Measurements from ENCODE around the gene RPA3. TPM values are rescaled to one million over a fixed set of nuclear protein-coding genes. Genes with fewer than 3 reads are reported as not detected.

RPA3 gene
- total and polyA plus RNA-seq, 4 donors, result 22.6 to 40.9 (median 25.8) TPM

DNA sequence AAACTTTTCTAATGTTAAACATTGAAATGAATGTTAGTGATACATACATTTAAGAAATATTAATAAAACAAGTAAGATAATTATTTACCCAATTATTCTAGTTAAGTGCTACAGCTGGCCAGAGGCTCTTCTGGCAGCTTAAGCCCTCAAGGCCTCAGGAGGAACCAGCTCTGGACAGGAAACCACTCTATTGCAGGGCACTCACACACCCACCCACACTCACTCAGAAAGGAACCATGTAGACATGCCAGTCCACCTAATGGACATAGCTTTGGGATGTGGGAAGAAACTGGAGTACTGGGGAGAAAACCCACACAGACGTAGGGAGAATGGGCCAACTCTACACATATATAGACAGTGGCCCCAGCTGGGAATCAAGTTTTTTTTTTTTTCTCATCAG lies 49.7 kb downstream of the RPA3 start:
- Histone ChIP-seq H3K27me3 (ENCODE audit: control insufficient read depth in 3 of 3, insufficient read depth in 3 of 3, low read length in 2 of 3) (no peaks in the 10 kb centered on the region), H3K9ac (ENCODE audit: insufficient read depth in 1 of 2, low read length in 2 of 2) (no peak overlapping the region), H3K4me1 (ENCODE audit: control insufficient read depth in 5 of 5, insufficient read depth in 5 of 5, low read length in 5 of 5) (peaks cover 0 to 3% (median 0%) of the 10 kb centered on the region in 5 donors), H3K36me3 (ENCODE audit: control insufficient read depth in 4 of 4, insufficient read depth in 4 of 4, low read length in 4 of 4) (no peaks in the 10 kb centered on the region), H3K9me3 (ENCODE audit: control insufficient read depth in 4 of 4, insufficient read depth in 3 of 4, low read length in 3 of 4) (no peaks in the 10 kb centered on the region), H3K4me3 (no peak overlapping the region), H3K27ac (ENCODE audit: low read depth in 1 of 2, low read length in 1 of 2) (no peak overlapping the region)
- TF ChIP-seq, protein P1, sequence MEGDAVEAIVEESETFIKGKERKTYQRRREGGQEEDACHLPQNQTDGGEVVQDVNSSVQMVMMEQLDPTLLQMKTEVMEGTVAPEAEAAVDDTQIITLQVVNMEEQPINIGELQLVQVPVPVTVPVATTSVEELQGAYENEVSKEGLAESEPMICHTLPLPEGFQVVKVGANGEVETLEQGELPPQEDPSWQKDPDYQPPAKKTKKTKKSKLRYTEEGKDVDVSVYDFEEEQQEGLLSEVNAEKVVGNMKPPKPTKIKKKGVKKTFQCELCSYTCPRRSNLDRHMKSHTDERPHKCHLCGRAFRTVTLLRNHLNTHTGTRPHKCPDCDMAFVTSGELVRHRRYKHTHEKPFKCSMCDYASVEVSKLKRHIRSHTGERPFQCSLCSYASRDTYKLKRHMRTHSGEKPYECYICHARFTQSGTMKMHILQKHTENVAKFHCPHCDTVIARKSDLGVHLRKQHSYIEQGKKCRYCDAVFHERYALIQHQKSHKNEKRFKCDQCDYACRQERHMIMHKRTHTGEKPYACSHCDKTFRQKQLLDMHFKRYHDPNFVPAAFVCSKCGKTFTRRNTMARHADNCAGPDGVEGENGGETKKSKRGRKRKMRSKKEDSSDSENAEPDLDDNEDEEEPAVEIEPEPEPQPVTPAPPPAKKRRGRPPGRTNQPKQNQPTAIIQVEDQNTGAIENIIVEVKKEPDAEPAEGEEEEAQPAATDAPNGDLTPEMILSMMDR (IDR thresholded peaks at IDR 0.05; ENCODE audit: control extremely low read depth, extremely low read depth), result no peak
- ATAC-seq (ENCODE audit: insufficient read depth, low FRiP score) (no peak), DNase-seq (no peak)
- 44 to 86% methylated on average over 1 of the region's 1 CpG for WGBS, 2 donors

GRCh38 chr7:7667187-7667586 lies 51.2 kb downstream of the RPA3 start:
- H3K27ac ChIP-seq (ENCODE audit: low read depth in 1 of 2, low read length in 1 of 2), result no peak overlapping the region
- WGBS, 2 donors, result 93 to 94% methylated on average over 2 of the region's 2 CpGs
- H3K9me3 ChIP-seq (ENCODE audit: control insufficient read depth in 4 of 4, insufficient read depth in 3 of 4, low read length in 3 of 4), result no peaks in the 10 kb centered on the region
- H3K9ac ChIP-seq (ENCODE audit: insufficient read depth in 1 of 2, low read length in 2 of 2), result no peak overlapping the region
- no peaks in the 10 kb centered on the region for H3K36me3 ChIP-seq (ENCODE audit: control insufficient read depth in 4 of 4, insufficient read depth in 4 of 4, low read length in 4 of 4)
- H3K27me3 ChIP-seq (ENCODE audit: control insufficient read depth in 3 of 3, insufficient read depth in 3 of 3, low read length in 2 of 3), result no peaks in the 10 kb centered on the region
- TF ChIP-seq, protein P1 (IDR thresholded peaks at IDR 0.05; ENCODE audit: control extremely low read depth, extremely low read depth), result no peak
- ATAC-seq (ENCODE audit: insufficient read depth, low FRiP score), result no peak
- no peak for DNase-seq
- no peak overlapping the region for H3K4me3 ChIP-seq
- peaks cover 0 to 5% (median 0%) of the 10 kb centered on the region in 5 donors for H3K4me1 ChIP-seq (ENCODE audit: control insufficient read depth in 5 of 5, insufficient read depth in 5 of 5, low read length in 5 of 5)

DNA sequence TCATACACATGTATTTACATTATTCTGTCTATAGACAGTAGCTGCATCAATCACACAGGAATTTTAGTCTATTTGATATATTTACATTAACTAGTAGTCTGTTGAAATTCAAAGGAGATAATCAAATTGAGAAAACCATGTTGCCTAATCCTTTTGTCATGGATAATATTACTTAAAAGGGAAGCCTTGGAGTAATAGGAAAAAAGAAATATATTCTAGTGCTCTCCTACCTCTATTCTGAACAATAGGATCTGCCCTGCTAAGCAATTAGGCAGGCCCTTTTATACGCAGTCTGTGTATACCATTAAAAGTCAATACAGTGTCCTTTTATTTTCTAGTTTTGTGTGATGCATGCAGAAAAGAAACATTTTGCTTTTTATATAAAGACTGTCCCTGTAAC lies 53.4 kb downstream of the RPA3 start:
- no peak for DNase-seq
- Histone ChIP-seq H3K4me3 (no peak overlapping the region), H3K9ac (ENCODE audit: insufficient read depth in 1 of 2, low read length in 2 of 2) (no peak overlapping the region), H3K4me1 (ENCODE audit: control insufficient read depth in 5 of 5, insufficient read depth in 5 of 5, low read length in 5 of 5) (peaks cover 0 to 9% (median 0%) of the 10 kb centered on the region in 5 donors), H3K27me3 (ENCODE audit: control insufficient read depth in 3 of 3, insufficient read depth in 3 of 3, low read length in 2 of 3) (no peaks in the 10 kb centered on the region), H3K9me3 (ENCODE audit: control insufficient read depth in 4 of 4, insufficient read depth in 3 of 4, low read length in 3 of 4) (no peaks in the 10 kb centered on the region), H3K36me3 (ENCODE audit: control insufficient read depth in 4 of 4, insufficient read depth in 4 of 4, low read length in 4 of 4) (no peaks in the 10 kb centered on the region), H3K27ac (ENCODE audit: low read depth in 1 of 2, low read length in 1 of 2) (no peak overlapping the region)
- TF ChIP-seq, protein P1 (IDR thresholded peaks at IDR 0.05; ENCODE audit: control extremely low read depth, extremely low read depth), result no peak
- ATAC-seq (ENCODE audit: insufficient read depth, low FRiP score), result no peak
- WGBS, 2 donors, result 90 to 95% methylated on average over 1 of the region's 1 CpG

DNA sequence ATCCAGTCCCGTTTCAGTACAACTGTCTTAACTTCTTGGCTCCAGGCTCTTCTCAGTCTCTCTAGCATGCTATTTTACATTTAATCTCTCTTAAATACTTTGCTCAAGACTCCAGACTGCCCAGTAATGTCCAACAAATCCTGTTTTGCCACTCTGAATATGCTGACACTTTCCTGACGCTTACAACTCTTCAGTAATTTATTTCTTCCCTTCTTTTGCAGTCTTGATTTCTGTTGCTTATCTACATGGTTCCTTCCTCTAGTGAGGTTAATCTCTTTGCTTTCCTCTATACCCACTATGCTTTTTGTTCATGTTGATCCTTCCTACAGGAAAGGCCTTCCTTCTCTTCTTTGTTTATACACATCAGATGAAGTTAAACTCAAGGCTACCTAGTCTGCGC lies 54.1 kb downstream of the RPA3 start:
- no peak for DNase-seq
- 47 to 62% methylated on average over 3 of the region's 3 CpGs for WGBS, 2 donors
- Histone ChIP-seq H3K27me3 (ENCODE audit: control insufficient read depth in 3 of 3, insufficient read depth in 3 of 3, low read length in 2 of 3) (no peaks in the 10 kb centered on the region), H3K27ac (ENCODE audit: low read depth in 1 of 2, low read length in 1 of 2) (no peak overlapping the region), H3K9me3 (ENCODE audit: control insufficient read depth in 4 of 4, insufficient read depth in 3 of 4, low read length in 3 of 4) (no peaks in the 10 kb centered on the region), H3K9ac (ENCODE audit: insufficient read depth in 1 of 2, low read length in 2 of 2) (no peak overlapping the region), H3K4me1 (ENCODE audit: control insufficient read depth in 5 of 5, insufficient read depth in 5 of 5, low read length in 5 of 5) (peaks cover 0 to 9% (median 0%) of the 10 kb centered on the region in 5 donors), H3K4me3 (no peak overlapping the region), H3K36me3 (ENCODE audit: control insufficient read depth in 4 of 4, insufficient read depth in 4 of 4, low read length in 4 of 4) (no peaks in the 10 kb centered on the region)
- TF ChIP-seq, protein P1 (IDR thresholded peaks at IDR 0.05; ENCODE audit: control extremely low read depth, extremely low read depth), result no peak
- no peak for ATAC-seq (ENCODE audit: insufficient read depth, low FRiP score)
